Measurements from ENCODE around the gene OR8G1.
"Not testable (repeated sequence)": the region's sequence is repeated elsewhere in the genome, so short reads cannot be mapped to it uniquely, and the experiment has no call there.

OR8G1 gene

DNA sequence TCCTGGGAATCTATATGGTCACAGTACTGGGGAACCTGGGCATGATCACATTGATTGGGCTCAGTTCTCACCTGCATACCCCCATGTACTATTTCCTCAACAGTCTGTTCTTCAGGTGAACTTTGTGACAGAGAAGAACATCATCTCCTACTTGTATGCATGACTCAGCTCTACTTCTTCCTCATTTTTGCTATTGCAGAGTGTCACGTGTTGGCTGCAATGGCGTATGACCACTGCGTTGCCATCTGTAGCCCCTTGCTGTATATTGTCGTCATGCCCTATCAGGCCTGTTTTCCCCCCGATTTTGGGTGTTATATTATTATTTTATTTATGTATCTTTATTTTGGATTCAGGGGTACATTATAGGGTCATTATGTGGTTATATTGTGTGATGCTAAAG lies 2.4 kb upstream of the OR8G1 start:
- no peak for DNase-seq (ENCODE audit: low read depth, low spot score)

DNA sequence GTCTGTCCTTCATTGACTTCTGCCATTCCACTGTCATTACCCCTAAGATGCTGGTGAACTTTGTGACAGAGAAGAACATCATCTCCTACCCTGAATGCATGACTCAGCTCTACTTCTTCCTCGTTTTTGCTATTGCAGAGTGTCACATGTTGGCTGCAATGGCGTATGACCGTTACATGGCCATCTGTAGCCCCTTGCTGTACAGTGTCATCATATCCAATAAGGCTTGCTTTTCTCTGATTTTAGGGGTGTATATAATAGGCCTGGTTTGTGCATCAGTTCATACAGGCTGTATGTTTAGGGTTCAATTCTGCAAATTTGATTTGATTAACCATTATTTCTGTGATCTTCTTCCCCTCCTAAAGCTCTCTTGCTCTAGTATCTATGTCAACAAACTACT lies 9.0 kb downstream of the OR8G1 start:
- not testable (repeated sequence) for DNase-seq (ENCODE audit: low read depth, low spot score)

DNA sequence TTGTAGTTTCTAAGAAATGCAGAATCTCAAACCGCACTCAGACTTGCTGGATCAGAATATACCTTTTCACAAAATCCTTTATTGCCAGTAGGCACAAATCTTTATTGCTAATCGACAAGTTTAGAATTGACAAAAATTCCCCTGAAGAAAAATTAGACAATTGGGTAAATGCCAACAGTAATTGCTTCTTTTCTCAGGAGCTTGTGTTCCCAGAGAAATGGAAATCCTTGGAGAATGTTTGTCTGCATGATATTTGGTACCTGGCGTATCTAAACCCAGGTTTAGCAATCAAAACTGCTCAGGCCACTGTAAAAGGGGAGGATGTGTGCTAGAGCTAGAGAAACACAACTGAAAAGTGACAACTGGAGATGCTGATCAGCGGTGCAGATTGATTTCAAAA lies 15.2 kb downstream of the OR8G1 start, which contains the start of gene OR8G5:
TSS of gene OR8G5 (plus strand) at position 301 of the 400 bp plus-strand sequence. CDS start 8,556 bp downstream, outside the sequence.
- DNase-seq (ENCODE audit: low read depth, low spot score), result no peak

DNA sequence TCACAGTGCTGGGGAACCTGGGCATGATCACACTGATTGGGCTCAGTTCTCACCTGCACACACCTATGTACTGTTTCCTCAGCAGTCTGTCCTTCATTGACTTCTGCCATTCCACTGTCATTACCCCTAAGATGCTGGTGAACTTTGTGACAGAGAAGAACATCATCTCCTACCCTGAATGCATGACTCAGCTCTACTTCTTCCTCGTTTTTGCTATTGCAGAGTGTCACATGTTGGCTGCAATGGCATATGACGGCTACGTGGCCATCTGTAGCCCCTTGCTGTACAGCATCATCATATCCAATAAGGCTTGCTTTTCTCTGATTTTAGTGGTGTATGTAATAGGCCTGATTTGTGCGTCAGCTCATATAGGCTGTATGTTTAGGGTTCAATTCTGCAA lies 24.1 kb downstream of the OR8G1 start:
- DNase-seq (ENCODE audit: low read depth, low spot score), result not testable (repeated sequence)

DNA sequence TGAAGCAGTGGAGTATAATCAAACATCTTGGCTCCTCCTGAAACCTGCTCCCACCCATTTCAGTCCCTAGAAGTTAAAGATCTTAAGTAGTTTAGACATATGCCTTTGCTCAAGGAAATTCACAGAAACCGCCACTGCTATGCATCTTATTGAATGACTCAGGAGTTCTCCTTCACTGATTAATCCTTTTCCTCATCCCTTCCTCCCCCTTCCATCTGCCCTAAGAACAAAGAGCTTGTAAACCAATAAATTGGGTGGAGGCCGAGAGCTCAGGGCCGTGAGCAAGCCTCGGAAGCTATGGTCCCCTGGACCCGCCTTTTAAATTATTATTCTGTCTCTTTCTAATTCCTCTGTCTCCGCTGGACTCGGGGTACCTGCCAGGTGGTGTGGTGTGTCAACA lies 30.0 kb downstream of the OR8G1 start:
- DNase-seq (ENCODE audit: low read depth, low spot score), result not testable (repeated sequence)

DNA sequence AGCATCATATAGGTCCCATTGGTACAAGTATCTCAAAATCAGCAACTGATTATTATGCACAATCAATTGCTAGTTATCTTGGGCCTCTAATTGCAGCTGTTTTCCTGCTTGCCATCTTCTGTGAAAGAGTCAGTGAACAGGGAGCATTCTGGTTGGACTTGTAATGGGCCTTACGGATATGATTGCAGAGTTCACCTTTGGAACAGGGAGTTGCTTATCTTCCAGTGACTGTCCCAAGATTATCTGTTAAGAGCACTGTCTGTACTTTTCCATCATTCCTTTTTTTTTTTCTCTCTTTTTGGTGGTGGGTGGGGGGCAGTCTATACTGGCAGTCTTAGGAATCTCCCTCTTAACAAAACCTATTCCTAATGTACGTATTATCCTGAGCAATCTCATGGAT lies 33.1 kb downstream of the OR8G1 start:
- no peak for DNase-seq (ENCODE audit: low read depth, low spot score)

DNA sequence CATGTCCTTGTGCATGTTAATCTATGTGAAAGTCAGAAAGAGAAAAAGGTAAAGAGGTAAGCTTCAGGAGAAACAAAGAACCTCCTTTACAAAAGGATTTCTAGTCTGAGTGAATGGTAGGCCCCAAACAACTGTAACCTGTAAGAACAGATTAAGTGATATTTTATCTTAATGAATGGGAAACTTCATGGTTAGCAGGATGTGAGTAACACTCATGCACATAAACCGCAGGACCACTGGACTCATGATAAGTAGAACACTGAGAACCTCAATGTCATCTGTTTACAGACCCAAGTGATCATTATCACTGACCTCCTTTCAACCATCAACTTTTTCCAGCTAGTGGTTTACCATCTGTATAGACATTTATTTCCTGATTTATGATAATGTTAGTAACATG lies 35.2 kb downstream of the OR8G1 start:
- no peak for DNase-seq (ENCODE audit: low read depth, low spot score)

DNA sequence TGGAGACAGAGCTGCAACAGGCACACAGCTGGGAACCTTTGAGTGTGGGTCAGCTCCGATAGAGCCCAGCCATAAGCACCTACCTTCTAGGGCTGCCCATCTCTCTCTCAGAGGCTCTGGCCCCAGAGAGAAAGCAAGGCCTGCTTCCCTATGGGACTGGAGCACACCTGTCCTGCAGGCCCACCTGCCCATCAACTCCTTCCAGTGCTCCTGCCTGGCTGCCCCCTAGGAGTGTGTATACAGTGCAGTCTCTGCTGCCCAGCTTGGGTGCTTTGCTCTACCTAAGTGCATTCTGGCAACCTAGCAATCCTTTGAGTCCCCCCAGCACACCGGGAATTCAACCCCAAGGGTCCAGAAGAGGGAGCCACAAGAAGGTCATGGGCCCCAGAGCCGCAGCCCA lies 36.3 kb downstream of the OR8G1 start:
- no peak for DNase-seq (ENCODE audit: low read depth, low spot score)

DNA sequence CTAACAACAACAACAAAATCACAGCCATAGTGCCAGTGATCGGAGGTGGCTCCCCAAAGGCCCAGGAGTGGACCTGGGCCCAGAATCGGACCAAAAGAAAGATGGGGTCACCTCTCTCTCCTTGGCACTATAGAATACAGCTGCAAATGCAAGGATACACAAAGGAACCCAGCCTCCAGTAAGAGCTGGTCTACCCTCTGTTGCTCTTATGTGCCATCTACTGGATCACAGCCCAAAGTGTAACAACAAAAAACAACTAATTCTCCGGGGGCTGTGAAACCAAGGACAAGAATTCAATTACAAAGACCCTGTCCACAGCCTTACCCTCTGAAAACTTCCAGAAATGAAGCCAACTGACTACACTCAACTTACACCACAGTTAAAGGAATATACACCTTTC lies 36.9 kb downstream of the OR8G1 start:
- DNase-seq (ENCODE audit: low read depth, low spot score), result no peak

DNA sequence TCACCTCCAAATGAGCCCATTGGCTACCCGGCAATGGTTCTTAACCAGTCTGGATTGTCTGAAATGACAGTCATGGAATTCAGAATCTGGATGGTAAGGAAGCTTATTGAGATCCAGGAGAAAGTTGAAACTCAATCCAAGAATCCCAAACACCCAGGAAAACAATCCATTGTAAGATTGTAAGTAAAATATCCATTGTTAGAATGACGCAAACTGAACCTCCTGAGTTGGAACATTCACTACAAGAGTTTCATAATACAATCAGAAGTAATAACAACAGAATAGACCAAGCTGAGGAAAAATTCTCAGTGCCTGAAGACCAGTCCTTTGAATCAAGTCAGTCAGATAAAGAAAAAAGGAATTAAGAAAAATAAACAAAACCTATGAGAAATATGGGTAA lies 37.4 kb downstream of the OR8G1 start:
- no peak for DNase-seq (ENCODE audit: low read depth, low spot score)

DNA sequence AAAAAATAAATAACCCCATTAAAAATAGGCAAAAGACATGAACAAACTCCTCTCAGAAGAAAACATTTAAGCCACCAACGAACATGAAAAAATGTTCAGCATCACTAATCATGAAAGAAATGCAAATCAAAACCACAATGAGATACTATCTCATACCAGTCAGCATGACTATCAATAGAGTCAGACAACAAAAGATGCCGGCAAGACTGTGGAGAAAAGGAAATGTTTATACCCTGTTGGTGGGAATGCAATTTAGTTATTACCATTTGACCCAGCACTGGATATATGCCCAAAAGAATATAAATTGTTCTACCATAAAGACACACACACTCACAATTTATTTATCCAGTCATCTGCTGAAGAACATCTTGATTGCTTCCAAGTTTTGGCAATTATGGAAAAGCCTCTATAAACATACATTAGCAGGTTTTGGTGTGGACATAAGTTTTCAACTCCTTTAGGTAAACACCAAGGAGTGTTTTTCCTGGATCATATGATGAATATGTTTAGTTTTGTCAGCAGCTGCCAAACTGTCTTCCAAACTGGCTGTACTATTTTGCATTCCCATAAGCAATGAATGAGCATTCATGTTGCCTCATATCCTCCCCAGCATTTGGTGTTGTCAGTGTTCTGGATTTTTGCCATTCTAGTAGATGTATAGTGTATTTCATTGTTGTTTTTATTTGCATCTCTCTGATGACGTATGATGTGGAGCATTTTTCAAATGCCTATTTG lies 44.9 kb downstream of the OR8G1 start:
- DNase-seq (ENCODE audit: low read depth, low spot score), result no peak

DNA sequence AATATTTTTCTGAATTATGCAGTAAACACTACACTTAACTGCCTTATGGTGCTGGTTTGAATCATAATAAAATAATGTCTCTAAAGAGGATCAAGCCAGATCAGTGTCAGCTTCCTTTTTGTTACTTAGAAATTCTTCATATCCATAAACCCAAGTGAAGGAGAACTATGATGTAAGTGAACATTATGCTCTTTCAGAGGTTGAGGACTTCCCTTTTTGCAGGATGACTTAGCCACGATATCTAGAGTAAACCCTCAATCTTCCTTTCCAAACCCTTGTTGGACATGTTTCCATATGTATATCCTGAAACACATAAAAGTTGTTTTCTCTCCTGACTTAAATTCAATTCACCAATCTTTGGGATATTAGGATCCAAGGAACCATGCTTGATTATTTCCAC lies 53.8 kb downstream of the OR8G1 start:
- DNase-seq (ENCODE audit: low read depth, low spot score), result no peak

DNA sequence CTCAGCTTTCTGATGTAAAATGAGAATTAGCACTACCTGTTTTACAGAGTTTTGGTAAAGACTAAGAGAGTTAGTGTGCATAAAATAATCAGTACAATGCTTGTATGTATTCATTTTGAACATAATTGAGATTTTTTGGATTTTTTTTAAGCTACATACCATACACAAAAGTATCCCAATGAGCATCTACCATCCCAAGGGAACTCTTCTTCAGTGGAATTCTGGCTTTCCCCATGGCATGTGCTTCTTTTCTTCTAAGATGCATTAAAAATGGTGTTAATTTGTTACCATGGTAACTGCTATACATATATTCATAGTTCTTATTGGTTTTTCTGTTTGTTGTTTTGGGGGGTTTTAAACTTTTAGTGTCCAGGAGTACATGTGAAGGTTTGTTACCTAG lies 55.1 kb downstream of the OR8G1 start:
- DNase-seq (ENCODE audit: low read depth, low spot score), result no peak

DNA sequence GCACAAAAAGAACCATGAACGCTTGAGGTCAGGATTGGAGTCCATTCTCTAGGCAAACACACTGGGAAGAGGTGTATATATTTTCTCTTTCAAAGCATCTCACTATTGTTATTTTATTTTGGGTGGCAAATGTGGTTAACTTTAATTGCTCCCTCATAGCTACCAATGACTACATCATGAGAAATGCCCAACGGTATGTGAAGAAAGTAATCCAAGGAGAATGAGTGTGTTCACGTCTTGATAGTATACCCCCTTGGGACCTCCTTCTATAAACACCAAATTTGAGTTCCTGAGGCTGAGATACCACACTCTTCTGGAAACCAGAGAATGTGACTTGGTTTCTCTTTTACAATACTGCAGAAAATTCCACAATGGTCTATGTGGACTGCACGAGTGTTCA lies 57.0 kb downstream of the OR8G1 start:
- DNase-seq (ENCODE audit: low read depth, low spot score), result no peak

DNA sequence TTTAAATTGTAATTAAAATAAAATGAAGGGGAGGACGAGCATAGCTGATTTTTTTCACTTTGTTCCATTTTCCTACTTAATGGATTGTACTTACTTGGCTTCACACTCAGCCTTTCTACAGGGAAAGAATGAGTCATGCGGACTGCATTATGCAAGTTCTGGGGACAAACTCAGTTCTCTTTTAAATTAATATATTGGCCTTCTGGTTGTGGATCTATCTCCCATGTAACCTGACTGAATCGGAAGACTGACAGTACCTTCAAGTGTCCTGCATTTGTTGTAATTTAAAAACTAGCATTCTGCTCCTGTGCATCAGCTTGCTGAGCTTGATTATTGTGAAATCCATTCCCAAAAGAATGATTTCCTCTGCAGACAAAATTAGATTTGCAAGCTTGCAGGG lies 60.7 kb downstream of the OR8G1 start:
- no peak for DNase-seq (ENCODE audit: low read depth, low spot score)

DNA sequence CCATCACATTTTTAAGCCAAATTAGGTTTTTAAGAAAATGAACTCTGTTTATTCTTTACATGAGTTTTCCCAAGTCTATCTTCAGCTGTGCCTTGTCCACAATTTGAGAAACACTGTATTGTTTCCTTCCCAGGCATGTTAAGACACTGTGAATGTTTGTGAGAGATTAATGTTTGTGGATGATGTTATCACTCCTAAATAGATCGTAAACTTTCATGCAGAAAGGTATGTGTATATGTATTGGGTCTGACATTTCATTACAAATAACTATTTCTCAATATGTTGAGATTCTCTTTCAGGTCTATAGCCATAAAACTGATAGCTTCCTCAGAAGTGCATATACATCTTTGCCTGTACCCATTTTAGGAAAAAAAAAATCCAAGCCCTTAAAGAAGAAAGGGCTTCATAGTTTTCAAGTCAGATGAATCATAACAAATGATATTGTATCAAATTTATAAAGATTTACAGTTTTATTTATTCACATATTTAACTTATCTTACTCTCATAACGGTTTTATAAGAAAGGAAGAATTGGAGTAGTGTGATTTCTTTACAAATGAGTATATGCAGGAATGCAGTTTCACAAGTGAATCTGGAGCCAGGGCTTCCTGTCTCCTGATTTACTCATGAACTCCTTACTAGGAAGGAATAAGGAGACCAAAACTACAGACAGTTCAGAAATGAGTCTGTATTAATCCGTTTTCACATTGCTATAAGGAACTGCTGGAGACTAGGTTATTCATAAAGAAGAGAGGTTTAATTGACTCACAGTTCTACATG lies 61.6 kb downstream of the OR8G1 start:
- no peak for DNase-seq (ENCODE audit: low read depth, low spot score)

Measured in smooth muscle cell of the brain vasculature (primary cell).